ENCODE data around the gene HNRNPM.

DNA sequence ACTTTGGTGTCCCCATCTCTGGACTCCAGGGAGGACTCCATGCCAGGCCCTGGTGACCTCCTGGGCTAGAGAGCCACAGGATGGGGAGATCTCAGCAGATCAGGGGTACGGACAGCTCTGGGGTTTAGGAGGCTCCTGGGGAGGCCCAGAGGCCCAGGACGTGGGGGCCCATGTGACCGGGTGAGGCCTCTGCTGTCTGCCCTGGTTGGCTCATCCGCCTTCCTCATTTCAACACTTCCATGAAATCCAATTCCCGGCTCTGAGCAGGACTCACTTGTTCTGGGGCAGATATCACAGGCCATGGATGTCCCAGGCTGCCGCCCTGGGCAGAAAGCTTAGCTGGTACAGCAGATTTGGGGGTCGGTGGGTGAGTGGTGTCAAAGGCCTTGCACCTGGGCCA lies 58.7 kb downstream of the HNRNPM start:
- TF ChIP-seq, protein P1, sequence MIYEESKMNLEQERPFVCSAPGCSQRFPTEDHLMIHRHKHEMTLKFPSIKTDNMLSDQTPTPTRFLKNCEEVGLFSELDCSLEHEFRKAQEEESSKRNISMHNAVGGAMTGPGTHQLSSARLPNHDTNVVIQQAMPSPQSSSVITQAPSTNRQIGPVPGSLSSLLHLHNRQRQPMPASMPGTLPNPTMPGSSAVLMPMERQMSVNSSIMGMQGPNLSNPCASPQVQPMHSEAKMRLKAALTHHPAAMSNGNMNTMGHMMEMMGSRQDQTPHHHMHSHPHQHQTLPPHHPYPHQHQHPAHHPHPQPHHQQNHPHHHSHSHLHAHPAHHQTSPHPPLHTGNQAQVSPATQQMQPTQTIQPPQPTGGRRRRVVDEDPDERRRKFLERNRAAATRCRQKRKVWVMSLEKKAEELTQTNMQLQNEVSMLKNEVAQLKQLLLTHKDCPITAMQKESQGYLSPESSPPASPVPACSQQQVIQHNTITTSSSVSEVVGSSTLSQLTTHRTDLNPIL (CRISPR knock-in tag; IDR thresholded peaks at IDR 0.05; ENCODE audit: low read depth), result no peak
- TF ChIP-seq, protein P2, sequence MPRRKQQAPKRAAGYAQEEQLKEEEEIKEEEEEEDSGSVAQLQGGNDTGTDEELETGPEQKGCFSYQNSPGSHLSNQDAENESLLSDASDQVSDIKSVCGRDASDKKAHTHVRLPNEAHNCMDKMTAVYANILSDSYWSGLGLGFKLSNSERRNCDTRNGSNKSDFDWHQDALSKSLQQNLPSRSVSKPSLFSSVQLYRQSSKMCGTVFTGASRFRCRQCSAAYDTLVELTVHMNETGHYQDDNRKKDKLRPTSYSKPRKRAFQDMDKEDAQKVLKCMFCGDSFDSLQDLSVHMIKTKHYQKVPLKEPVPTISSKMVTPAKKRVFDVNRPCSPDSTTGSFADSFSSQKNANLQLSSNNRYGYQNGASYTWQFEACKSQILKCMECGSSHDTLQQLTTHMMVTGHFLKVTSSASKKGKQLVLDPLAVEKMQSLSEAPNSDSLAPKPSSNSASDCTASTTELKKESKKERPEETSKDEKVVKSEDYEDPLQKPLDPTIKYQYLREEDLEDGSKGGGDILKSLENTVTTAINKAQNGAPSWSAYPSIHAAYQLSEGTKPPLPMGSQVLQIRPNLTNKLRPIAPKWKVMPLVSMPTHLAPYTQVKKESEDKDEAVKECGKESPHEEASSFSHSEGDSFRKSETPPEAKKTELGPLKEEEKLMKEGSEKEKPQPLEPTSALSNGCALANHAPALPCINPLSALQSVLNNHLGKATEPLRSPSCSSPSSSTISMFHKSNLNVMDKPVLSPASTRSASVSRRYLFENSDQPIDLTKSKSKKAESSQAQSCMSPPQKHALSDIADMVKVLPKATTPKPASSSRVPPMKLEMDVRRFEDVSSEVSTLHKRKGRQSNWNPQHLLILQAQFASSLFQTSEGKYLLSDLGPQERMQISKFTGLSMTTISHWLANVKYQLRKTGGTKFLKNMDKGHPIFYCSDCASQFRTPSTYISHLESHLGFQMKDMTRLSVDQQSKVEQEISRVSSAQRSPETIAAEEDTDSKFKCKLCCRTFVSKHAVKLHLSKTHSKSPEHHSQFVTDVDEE (CRISPR knock-in tag; IDR thresholded peaks at IDR 0.05), result no peak
- TF ChIP-seq TOX (CRISPR knock-in tag; IDR thresholded peaks at IDR 0.05; ENCODE audit: borderline replicate concordance) (no peak), CSDC2 (CRISPR knock-in tag; IDR thresholded peaks at IDR 0.05) (no peak), SNAI2 (CRISPR knock-in tag; IDR thresholded peaks at IDR 0.05) (no peak), PATZ1 (CRISPR knock-in tag; IDR thresholded peaks at IDR 0.05; ENCODE audit: borderline replicate concordance) (no peak), POU6F1 (CRISPR knock-in tag; IDR thresholded peaks at IDR 0.05; ENCODE audit: borderline replicate concordance, low read depth) (no peak), ZNF8 (CRISPR knock-in tag; IDR thresholded peaks at IDR 0.05) (no peak), ARNTL (CRISPR knock-in tag; IDR thresholded peaks at IDR 0.05; ENCODE audit: borderline replicate concordance, low read depth) (no peak)

All from SK-N-SH treated with all-trans-retinoic acid at 6 μM for 48 hours (cell line).